Peyer's patch (tissue), 4 donors: Measurements from ENCODE around the gene BRAT1.

ENCODE experiments used
- POLR2A ChIP-seq, 2 donors: fragments of 450-650 bp; IDR thresholded peaks; one replicate each; pipeline ENCODE4 v1.5.1; 2017; ENCODE audit warnings: antibody characterized with exemption in 2 of 2, mild to moderate bottlenecking in 2 of 2, moderate library complexity in 2 of 2
- TF ChIP-seq, protein P1 (sequence below), 6 experiments: fragments of 450-650 bp in 4 of 6; fragments of 200-600 bp in 2 of 6; sonication (generic) in 1 of 6; IDR thresholded peaks; one replicate each; pipeline ENCODE4 v1.5.1; 2017 to 2019; ENCODE audit warnings: antibody characterized with exemption in 6 of 6, mild to moderate bottlenecking in 3 of 6, moderate library complexity in 1 of 6

GRCh38 chr7:2597273-2597640 lies 41.9 kb upstream of the BRAT1 start:
- TF ChIP-seq, protein P1, sequence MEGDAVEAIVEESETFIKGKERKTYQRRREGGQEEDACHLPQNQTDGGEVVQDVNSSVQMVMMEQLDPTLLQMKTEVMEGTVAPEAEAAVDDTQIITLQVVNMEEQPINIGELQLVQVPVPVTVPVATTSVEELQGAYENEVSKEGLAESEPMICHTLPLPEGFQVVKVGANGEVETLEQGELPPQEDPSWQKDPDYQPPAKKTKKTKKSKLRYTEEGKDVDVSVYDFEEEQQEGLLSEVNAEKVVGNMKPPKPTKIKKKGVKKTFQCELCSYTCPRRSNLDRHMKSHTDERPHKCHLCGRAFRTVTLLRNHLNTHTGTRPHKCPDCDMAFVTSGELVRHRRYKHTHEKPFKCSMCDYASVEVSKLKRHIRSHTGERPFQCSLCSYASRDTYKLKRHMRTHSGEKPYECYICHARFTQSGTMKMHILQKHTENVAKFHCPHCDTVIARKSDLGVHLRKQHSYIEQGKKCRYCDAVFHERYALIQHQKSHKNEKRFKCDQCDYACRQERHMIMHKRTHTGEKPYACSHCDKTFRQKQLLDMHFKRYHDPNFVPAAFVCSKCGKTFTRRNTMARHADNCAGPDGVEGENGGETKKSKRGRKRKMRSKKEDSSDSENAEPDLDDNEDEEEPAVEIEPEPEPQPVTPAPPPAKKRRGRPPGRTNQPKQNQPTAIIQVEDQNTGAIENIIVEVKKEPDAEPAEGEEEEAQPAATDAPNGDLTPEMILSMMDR (IDR thresholded peaks at IDR 0.05) = no peak
- no peak for TF ChIP-seq POLR2A (IDR thresholded peaks at IDR 0.05)
